ENCODE measurements around the gene MYH9.

DNA sequence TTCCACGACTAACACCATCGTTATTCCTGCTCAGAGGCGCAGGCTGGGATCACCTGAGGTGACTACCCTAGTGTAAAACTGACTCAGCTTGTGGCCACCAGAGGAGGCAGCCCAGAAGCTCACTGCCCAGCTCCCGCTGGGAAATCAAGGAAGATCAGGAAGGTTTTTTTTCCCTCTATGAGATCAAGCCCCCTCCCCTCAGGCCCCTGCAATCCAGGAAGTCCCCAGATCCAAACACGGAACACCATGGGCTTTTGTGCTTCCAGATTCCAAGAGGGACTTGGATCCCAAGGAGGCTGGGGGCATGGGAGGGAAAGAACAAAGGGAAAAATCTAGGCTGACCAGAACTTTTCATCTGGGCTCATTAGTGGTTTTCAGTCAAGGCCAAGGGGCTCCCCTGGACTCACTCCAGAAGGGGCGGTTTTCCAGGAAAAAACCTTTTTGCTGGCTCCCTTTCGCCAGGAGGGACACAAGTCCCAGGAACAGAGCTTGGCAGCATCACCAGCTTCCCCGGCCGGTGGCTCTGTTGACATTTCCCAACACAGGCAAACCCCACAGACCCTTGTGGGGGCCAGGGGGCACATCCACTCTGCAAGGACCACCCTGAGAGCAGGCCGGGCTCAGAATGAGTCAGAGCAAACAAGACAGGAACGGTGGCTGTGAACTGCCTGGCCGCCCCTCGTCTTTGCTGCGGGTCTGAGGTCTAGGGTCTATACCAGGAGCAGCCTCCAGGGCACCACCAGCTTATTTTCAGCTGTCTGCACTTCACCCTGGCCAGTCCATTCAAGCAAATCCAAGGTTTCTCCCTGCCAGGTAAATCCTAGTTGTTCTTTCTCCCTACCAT lies 36.8 kb downstream of the MYH9 start:
- TF ChIP-seq, protein P1, sequence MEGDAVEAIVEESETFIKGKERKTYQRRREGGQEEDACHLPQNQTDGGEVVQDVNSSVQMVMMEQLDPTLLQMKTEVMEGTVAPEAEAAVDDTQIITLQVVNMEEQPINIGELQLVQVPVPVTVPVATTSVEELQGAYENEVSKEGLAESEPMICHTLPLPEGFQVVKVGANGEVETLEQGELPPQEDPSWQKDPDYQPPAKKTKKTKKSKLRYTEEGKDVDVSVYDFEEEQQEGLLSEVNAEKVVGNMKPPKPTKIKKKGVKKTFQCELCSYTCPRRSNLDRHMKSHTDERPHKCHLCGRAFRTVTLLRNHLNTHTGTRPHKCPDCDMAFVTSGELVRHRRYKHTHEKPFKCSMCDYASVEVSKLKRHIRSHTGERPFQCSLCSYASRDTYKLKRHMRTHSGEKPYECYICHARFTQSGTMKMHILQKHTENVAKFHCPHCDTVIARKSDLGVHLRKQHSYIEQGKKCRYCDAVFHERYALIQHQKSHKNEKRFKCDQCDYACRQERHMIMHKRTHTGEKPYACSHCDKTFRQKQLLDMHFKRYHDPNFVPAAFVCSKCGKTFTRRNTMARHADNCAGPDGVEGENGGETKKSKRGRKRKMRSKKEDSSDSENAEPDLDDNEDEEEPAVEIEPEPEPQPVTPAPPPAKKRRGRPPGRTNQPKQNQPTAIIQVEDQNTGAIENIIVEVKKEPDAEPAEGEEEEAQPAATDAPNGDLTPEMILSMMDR (IDR thresholded peaks at IDR 0.05): no peak
- no peak for TF ChIP-seq POLR2A (IDR thresholded peaks at IDR 0.05)
